Neuronal stem cell (in vitro differentiated cells): ENCODE data around the gene RASGRF2.

ENCODE experiments used
- DNase-seq: peaks from one replicate; pipeline ENCODE4 v3.0.0-alpha.2; 2013; ENCODE audit warnings: low spot score
- H2AFZ ChIP-seq: one replicate; pipeline ENCODE4 v1.6.1; 2013; ENCODE audit warnings: mild to moderate bottlenecking, low read length, inconsistent platforms
- H2AK5ac ChIP-seq: 2 replicates; pipeline ENCODE4 v1.6.1; 2013; ENCODE audit warnings: low read depth, mild to moderate bottlenecking, inconsistent platforms, low read length, moderate library complexity, mixed read lengths
- H2BK120ac ChIP-seq: 2 replicates; pipeline ENCODE4 v1.6.1; 2013; ENCODE audit warnings: low read depth, mild to moderate bottlenecking, inconsistent platforms, low read length, moderate library complexity, mixed read lengths
- H2BK12ac ChIP-seq: one replicate; pipeline ENCODE4 v1.6.1; 2013; ENCODE audit warnings: low read length, inconsistent platforms
- H2BK15ac ChIP-seq: 2 replicates; pipeline ENCODE4 v1.6.1; 2013; ENCODE audit warnings: mild to moderate bottlenecking, low read length, inconsistent platforms, mixed read lengths
- H2BK5ac ChIP-seq: one replicate; pipeline ENCODE4 v1.6.1; 2013; ENCODE audit warnings: inconsistent platforms, mild to moderate bottlenecking, low read length, moderate library complexity
- H3K14ac ChIP-seq: one replicate; pipeline ENCODE4 v1.6.1; 2013; ENCODE audit warnings: low read length, inconsistent platforms
- H3K18ac ChIP-seq: 2 replicates; pipeline ENCODE4 v1.6.1; 2013; ENCODE audit warnings: low read length, inconsistent platforms
- H3K23ac ChIP-seq: 2 replicates; pipeline ENCODE4 v1.6.1; 2013; ENCODE audit warnings: low read depth, mild to moderate bottlenecking, mixed read lengths, low read length, inconsistent platforms; ENCODE audit not compliant: poor library complexity
- H3K27ac ChIP-seq: replicated peaks from 3 replicates; pipeline ENCODE4 v1.5.1; 2013; ENCODE audit warnings: low read length, inconsistent platforms
- H3K27me3 ChIP-seq, 3 experiments: 2 replicates each; pipeline ENCODE4 v1.6.1; 2013; ENCODE audit warnings: low read length in 3 of 3, mild to moderate bottlenecking in 2 of 3, inconsistent platforms in 1 of 3, low read depth in 1 of 3, mixed read lengths in 1 of 3, moderate library complexity in 1 of 3; ENCODE audit not compliant: control insufficient read depth in 3 of 3, insufficient read depth in 3 of 3
- H3K36me3 ChIP-seq, 2 donors: replicated peaks in 1 of 2; 2 replicates each; pipeline ENCODE4 v1.6.1; 2013; ENCODE audit warnings: low read length in 2 of 2; ENCODE audit not compliant: control insufficient read depth in 2 of 2, insufficient read depth in 2 of 2
- H3K4ac ChIP-seq: 2 replicates; pipeline ENCODE4 v1.6.1; 2013; ENCODE audit warnings: inconsistent platforms, mild to moderate bottlenecking, low read length, moderate library complexity
- H3K4me1 ChIP-seq, 2 donors: 1 replicate in 1 of 2; 2 replicates in 1 of 2; pipeline ENCODE4 v1.6.1; 2013; ENCODE audit warnings: low read length in 2 of 2, low read depth in 1 of 2; ENCODE audit not compliant: control insufficient read depth in 2 of 2, insufficient read depth in 1 of 2
- H3K4me2 ChIP-seq: one replicate; pipeline ENCODE4 v1.6.1; 2013; ENCODE audit warnings: mild to moderate bottlenecking, low read length, inconsistent platforms; ENCODE audit not compliant: insufficient read depth, poor library complexity, severe bottlenecking
- H3K4me3 ChIP-seq, 2 donors: 2 replicates each; pipeline ENCODE4 v1.5.1; 2013; ENCODE audit warnings: low read length in 2 of 2, mild to moderate bottlenecking in 2 of 2, inconsistent platforms in 1 of 2, moderate library complexity in 1 of 2
- H3K79me1 ChIP-seq: one replicate; pipeline ENCODE4 v1.6.1; 2013; ENCODE audit warnings: low read depth, mild to moderate bottlenecking, inconsistent platforms, low read length, moderate library complexity
- H3K9ac ChIP-seq: one replicate; pipeline ENCODE4 v1.6.1; 2013; ENCODE audit warnings: mild to moderate bottlenecking, low read depth, low read length, inconsistent platforms; ENCODE audit not compliant: poor library complexity
- H3K9me3 ChIP-seq, 2 donors: replicated peaks in 1 of 2; 2 replicates each; pipeline versions ENCODE3 to v1.6.1; 2013; ENCODE audit warnings: low read length in 2 of 2, mild to moderate bottlenecking in 2 of 2, inconsistent platforms in 1 of 2, low read depth in 1 of 2, mixed read lengths in 1 of 2, moderate library complexity in 1 of 2; ENCODE audit not compliant: control insufficient read depth in 2 of 2, insufficient read depth in 1 of 2
- H4K8ac ChIP-seq: one replicate; pipeline ENCODE4 v1.6.1; 2013; ENCODE audit warnings: low read depth, mild to moderate bottlenecking, inconsistent platforms, low read length, moderate library complexity
- H4K91ac ChIP-seq: one replicate; pipeline ENCODE4 v1.6.1; 2013; ENCODE audit warnings: low read length, low read depth, mild to moderate bottlenecking, inconsistent platforms; ENCODE audit not compliant: poor library complexity
- WGBS, 2 donors: extraction: QIAGEN DNeasy Blood & Tissue Kit; methylation state at CpG; one replicate each; pipeline ENCODE4 v1.1.7; 2013; ENCODE audit warnings: missing lambda C conversion rate in 2 of 2, mixed read lengths in 1 of 2; ENCODE audit not compliant: insufficient read length in 2 of 2, insufficient replicate concordance in 1 of 2; ENCODE audit errors: extremely low coverage in 2 of 2; 5-methylcytosine and 5-hydroxymethylcytosine counted together

Gene RASGRF2

GRCh38 chr5:81086881-81087281, 126.7 kb downstream of the RASGRF2 start:
- no peak overlapping the region for H2BK12ac ChIP-seq

GRCh38 chr5:81091199-81091598, 131.0 kb downstream of the RASGRF2 start:
- H2BK5ac ChIP-seq: no peak overlapping the region
- H2AK5ac ChIP-seq: no peak overlapping the region
- no peak overlapping the region for H2BK120ac ChIP-seq
- WGBS, 2 donors: no CpG with 5 or more reads among the region's 3 CpGs
- no peak overlapping the region for H4K91ac ChIP-seq
- no peaks in the 10 kb centered on the region for H3K9me3 ChIP-seq
- no peak overlapping the region for H3K4ac ChIP-seq
- no peak overlapping the region for H2BK12ac ChIP-seq
- no peak overlapping the region for H3K23ac ChIP-seq
- H3K36me3 ChIP-seq: peaks cover 0 to 2% of the 10 kb centered on the region in 2 donors
- no peaks in the 10 kb centered on the region for H3K27me3 ChIP-seq
- no peak overlapping the region for H3K18ac ChIP-seq
- H3K79me1 ChIP-seq: no peaks in the 10 kb centered on the region
- no peaks in the 10 kb centered on the region for H3K4me1 ChIP-seq
- H2AFZ ChIP-seq: no peak overlapping the region
- H3K14ac ChIP-seq: no peak overlapping the region
- no peak for DNase-seq
- no peak overlapping the region for H3K4me3 ChIP-seq
- no peak overlapping the region for H4K8ac ChIP-seq
- no peak overlapping the region for H3K9ac ChIP-seq
- no peak overlapping the region for H2BK15ac ChIP-seq
- H3K4me2 ChIP-seq: no peak overlapping the region
- no peak overlapping the region for H3K27ac ChIP-seq

More at GRCh38 chr5:81086881-81087281, 126.7 kb downstream of the RASGRF2 start:
- H3K4me2 ChIP-seq: no peak overlapping the region
- no peak overlapping the region for H4K8ac ChIP-seq
- no peak overlapping the region for H3K23ac ChIP-seq
- no peaks in the 10 kb centered on the region for H3K79me1 ChIP-seq
- no peak overlapping the region for H2AFZ ChIP-seq
- H3K27me3 ChIP-seq: no peaks in the 10 kb centered on the region
- no peak overlapping the region for H2BK15ac ChIP-seq
- no peak overlapping the region for H3K18ac ChIP-seq
- no peak overlapping the region for H2AK5ac ChIP-seq
- H3K27ac ChIP-seq: no peak overlapping the region
- WGBS, 2 donors: no CpG with 5 or more reads among the region's 27 CpGs
- H2BK5ac ChIP-seq: no peak overlapping the region
- no peak overlapping the region for H3K4me3 ChIP-seq
- H4K91ac ChIP-seq: no peak overlapping the region
- no peak overlapping the region for H3K4ac ChIP-seq
- DNase-seq: no peak
- no peaks in the 10 kb centered on the region for H3K9me3 ChIP-seq
- H3K4me1 ChIP-seq: no peaks in the 10 kb centered on the region
- H2BK120ac ChIP-seq: no peak overlapping the region
- no peak overlapping the region for H3K9ac ChIP-seq
- peaks cover 0 to 2% of the 10 kb centered on the region in 2 donors for H3K36me3 ChIP-seq
- no peak overlapping the region for H3K14ac ChIP-seq

- no peak overlapping the region for H2AK5ac ChIP-seq
- no peak overlapping the region for H3K4me3 ChIP-seq
- no peak overlapping the region for H2BK120ac ChIP-seq
- H3K9me3 ChIP-seq: no peaks in the 10 kb centered on the region
- no peak overlapping the region for H3K18ac ChIP-seq
- no peak overlapping the region for H2AFZ ChIP-seq
- H3K27me3 ChIP-seq: no peaks in the 10 kb centered on the region
- H4K8ac ChIP-seq: no peak overlapping the region
- H2BK12ac ChIP-seq: no peak overlapping the region
- H3K36me3 ChIP-seq: peaks cover 0 to 2% of the 10 kb centered on the region in 2 donors
- no peak overlapping the region for H3K14ac ChIP-seq
- H2BK5ac ChIP-seq: no peak overlapping the region
- no peak overlapping the region for H3K4ac ChIP-seq
- no peak overlapping the region for H2BK15ac ChIP-seq
- H3K27ac ChIP-seq: no peak overlapping the region
- peaks cover 0 to 5% of the 10 kb centered on the region in 2 donors for H3K4me1 ChIP-seq
- H3K23ac ChIP-seq: no peak overlapping the region
- no peak overlapping the region for H3K9ac ChIP-seq
- H3K79me1 ChIP-seq: no peaks in the 10 kb centered on the region
- no CpG with 5 or more reads among the region's 2 CpGs for WGBS, 2 donors
- no peak overlapping the region for H3K4me2 ChIP-seq
- no peak overlapping the region for H4K91ac ChIP-seq
- DNase-seq: no peak
Observed at GRCh38 chr5:81093536-81094196, 133.5 kb downstream of the RASGRF2 start.

GRCh38 chr5:81095835-81096234, 135.7 kb downstream of the RASGRF2 start:
- H2AK5ac ChIP-seq: no peak overlapping the region
- no peak overlapping the region for H3K4ac ChIP-seq
- no CpG with 5 or more reads among the region's 1 CpG for WGBS, 2 donors
- H3K27me3 ChIP-seq: no peaks in the 10 kb centered on the region
- no peak overlapping the region for H3K9ac ChIP-seq
- H2BK5ac ChIP-seq: no peak overlapping the region
- no peak overlapping the region for H3K14ac ChIP-seq
- H3K18ac ChIP-seq: no peak overlapping the region
- H2BK15ac ChIP-seq: no peak overlapping the region
- H3K4me2 ChIP-seq: no peak overlapping the region
- DNase-seq: no peak
- H2BK120ac ChIP-seq: no peak overlapping the region
- peaks cover 0 to 5% of the 10 kb centered on the region in 2 donors for H3K4me1 ChIP-seq
- H3K23ac ChIP-seq: no peak overlapping the region
- H3K27ac ChIP-seq: no peak overlapping the region
- no peaks in the 10 kb centered on the region for H3K9me3 ChIP-seq
- H3K4me3 ChIP-seq: no peak overlapping the region
- no peak overlapping the region for H2AFZ ChIP-seq
- H2BK12ac ChIP-seq: no peak overlapping the region
- no peak overlapping the region for H4K8ac ChIP-seq
- H3K36me3 ChIP-seq: peaks cover 0 to 2% of the 10 kb centered on the region in 2 donors
- H3K79me1 ChIP-seq: no peaks in the 10 kb centered on the region
- H4K91ac ChIP-seq: no peak overlapping the region
